Lung (tissue), 12 donors: ENCODE data around the gene TTC22. TPM values are rescaled to one million over a fixed set of nuclear protein-coding genes. Genes with fewer than 3 reads are reported as not detected.

ENCODE experiments used
- ATAC-seq: fragments of 200-7000 bp; cut with Tn5 transposase; one replicate; pipeline ENCODE4 v1.9.1; 2020; ENCODE audit warnings: moderate number of reproducible peaks; ENCODE audit not compliant: insufficient read depth, low FRiP score
- DNase-seq, 3 donors: peaks; one replicate each; pipeline ENCODE4 v3.0.0-alpha.2; 2013 to 2017
- H3K27ac ChIP-seq, 2 donors: one replicate each; pipeline ENCODE4 v1.5.1; 2013; ENCODE audit warnings: mild to moderate bottlenecking in 2 of 2, moderate library complexity in 2 of 2, control low read depth in 1 of 2, inconsistent platforms in 1 of 2, low read depth in 1 of 2, low read length in 1 of 2
- H3K27me3 ChIP-seq, 3 donors: one replicate each; pipeline ENCODE4 v1.5.1; 2013; ENCODE audit warnings: low read length in 2 of 3; ENCODE audit not compliant: control insufficient read depth in 3 of 3, insufficient read depth in 3 of 3
- H3K36me3 ChIP-seq, 4 donors: one replicate each; pipeline ENCODE4 v1.5.1; 2013; ENCODE audit warnings: low read length in 4 of 4, mild to moderate bottlenecking in 1 of 4, moderate library complexity in 1 of 4; ENCODE audit not compliant: control insufficient read depth in 4 of 4, insufficient read depth in 4 of 4
- H3K4me1 ChIP-seq, 5 donors: one replicate each; pipeline ENCODE4 v1.5.1; 2013; ENCODE audit warnings: low read length in 5 of 5, mild to moderate bottlenecking in 2 of 5, moderate library complexity in 1 of 5; ENCODE audit not compliant: control insufficient read depth in 5 of 5, insufficient read depth in 5 of 5
- H3K4me3 ChIP-seq: one replicate; pipeline ENCODE4 v1.5.1; 2013; ENCODE audit warnings: mild to moderate bottlenecking, control low read depth, moderate library complexity
- H3K9ac ChIP-seq, 2 donors: one replicate each; pipeline ENCODE4 v1.5.1; 2013; ENCODE audit warnings: low read length in 2 of 2, control low read depth in 1 of 2; ENCODE audit not compliant: insufficient read depth in 1 of 2
- H3K9me3 ChIP-seq, 4 donors: one replicate each; pipeline ENCODE4 v1.5.1; 2013; ENCODE audit warnings: low read length in 3 of 4, mild to moderate bottlenecking in 1 of 4, moderate library complexity in 1 of 4; ENCODE audit not compliant: control insufficient read depth in 4 of 4, insufficient read depth in 3 of 4
- WGBS, 2 donors: extraction: QIAGEN DNeasy Blood & Tissue Kit; methylation state at CpG; one replicate each; pipeline ENCODE4 v1.1.7; 2013; 5-methylcytosine and 5-hydroxymethylcytosine counted together
- polyA plus RNA-seq, 2 donors: library from polyadenylated mRNA; stranded (reverse); fragments of 200-250 nt; gene quantifications; one replicate each; pipeline ENCODE4 v1.2.1, GENCODE V29; 2013
- total RNA-seq, 2 donors: library from RNA; depleted of rRNA in 1 of 2; stranded (reverse); fragments of >200 nt in 1 of 2; gene quantifications; one replicate each; pipeline ENCODE4 v1.2.1, GENCODE V29; 2014 to 2021
- TF ChIP-seq, protein P1 (sequence below): IDR thresholded peaks from 2 replicates; pipeline ENCODE4 v1.5.1; 2012; ENCODE audit warnings: mild to moderate bottlenecking; ENCODE audit errors: control extremely low read depth, extremely low read depth
- donor health status: control.
- donor health status: control.
- donor health status: Bipolar disorder and iron deficiency.
- donor health status: healthy.
- donor health status: DM: yes; HTN: yes; CAD: no.

Gene TTC22
- total and polyA plus RNA-seq, 4 donors, result 2.9 to 6.6 (median 3.5) TPM

DNA sequence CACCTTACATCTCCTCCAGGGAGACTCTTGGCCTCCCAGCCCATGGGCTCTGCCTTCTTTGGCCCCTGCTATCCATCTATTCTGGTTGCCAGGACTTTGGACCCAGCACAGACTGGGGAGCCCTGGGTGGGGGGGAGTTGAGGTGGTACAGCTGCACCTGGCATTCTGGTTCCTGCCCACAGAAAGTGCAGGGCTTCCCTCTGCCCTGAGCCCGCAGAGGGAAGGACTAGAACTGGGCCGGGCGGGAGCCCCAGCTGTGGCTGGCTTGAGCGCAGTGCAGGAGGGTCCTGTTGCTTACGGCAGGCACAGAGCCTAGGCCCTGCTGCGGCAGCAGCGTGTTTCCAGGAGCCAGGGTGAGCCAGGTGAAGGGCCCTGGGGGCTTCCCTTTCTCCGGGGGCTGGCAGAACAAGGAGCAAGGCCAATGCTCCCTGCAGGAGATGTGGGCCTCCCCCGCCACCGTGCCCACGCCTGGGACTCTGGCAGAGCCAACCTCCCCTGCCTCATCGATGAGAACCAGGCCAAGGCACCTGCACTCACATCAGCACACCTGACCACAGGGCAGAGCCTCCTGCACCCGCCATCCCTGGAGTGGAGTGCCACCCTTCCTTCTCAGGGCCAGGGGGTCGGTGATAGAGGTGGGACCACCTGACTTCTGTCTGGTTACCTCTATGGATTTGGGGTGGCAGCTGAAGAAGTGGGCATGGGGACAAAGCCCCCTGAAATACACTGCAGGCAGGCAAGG, 52.9 kb downstream of the TTC22 start:
- DNase-seq (no peak), ATAC-seq (no peak)
- Histone ChIP-seq H3K4me1 (peaks cover 0 to 3% (median 0%) of the 10 kb centered on the region in 5 donors), H3K36me3 (peaks cover 0 to 10% (median 4%) of the 10 kb centered on the region in 4 donors), H3K9ac (no peak overlapping the region), H3K27ac (no peak overlapping the region), H3K4me3 (no peak overlapping the region), H3K9me3 (no peaks in the 10 kb centered on the region), H3K27me3 (no peaks in the 10 kb centered on the region)
- 90% methylated on average over 14 of the region's 14 CpGs for WGBS, 2 donors
- TF ChIP-seq, protein P1, sequence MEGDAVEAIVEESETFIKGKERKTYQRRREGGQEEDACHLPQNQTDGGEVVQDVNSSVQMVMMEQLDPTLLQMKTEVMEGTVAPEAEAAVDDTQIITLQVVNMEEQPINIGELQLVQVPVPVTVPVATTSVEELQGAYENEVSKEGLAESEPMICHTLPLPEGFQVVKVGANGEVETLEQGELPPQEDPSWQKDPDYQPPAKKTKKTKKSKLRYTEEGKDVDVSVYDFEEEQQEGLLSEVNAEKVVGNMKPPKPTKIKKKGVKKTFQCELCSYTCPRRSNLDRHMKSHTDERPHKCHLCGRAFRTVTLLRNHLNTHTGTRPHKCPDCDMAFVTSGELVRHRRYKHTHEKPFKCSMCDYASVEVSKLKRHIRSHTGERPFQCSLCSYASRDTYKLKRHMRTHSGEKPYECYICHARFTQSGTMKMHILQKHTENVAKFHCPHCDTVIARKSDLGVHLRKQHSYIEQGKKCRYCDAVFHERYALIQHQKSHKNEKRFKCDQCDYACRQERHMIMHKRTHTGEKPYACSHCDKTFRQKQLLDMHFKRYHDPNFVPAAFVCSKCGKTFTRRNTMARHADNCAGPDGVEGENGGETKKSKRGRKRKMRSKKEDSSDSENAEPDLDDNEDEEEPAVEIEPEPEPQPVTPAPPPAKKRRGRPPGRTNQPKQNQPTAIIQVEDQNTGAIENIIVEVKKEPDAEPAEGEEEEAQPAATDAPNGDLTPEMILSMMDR, result no peak

DNA sequence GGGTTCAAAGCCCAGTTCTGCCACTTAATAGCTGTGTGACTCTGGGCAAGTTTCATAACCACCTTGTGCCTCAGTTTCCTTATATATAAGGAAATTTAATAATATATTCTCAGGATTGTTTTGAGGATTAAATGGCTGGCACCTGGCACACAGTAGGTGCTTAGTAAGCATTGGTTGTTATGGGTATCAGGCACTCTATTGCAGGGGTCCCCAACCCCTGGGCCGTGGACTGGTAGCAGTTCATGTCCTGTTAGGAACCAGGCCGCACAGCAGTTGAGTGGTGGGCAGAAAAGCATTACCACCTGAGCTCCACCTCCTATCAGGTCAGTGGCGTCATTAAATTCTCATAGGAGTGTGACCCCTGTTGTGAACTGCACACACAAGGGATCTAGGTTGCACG, 55.3 kb downstream of the TTC22 start:
- DNase-seq, result no peak
- ATAC-seq, result no peak
- H3K4me1 ChIP-seq, result peaks cover 0 to 3% (median 0%) of the 10 kb centered on the region in 5 donors
- TF ChIP-seq, protein P1, result no peak
- H3K4me3 ChIP-seq, result no peak overlapping the region
- H3K9me3 ChIP-seq, result no peaks in the 10 kb centered on the region
- H3K27me3 ChIP-seq, result no peaks in the 10 kb centered on the region
- H3K27ac ChIP-seq, result no peak overlapping the region
- peaks cover 3 to 26% (median 15%) of the 10 kb centered on the region in 4 donors for H3K36me3 ChIP-seq
- 98 to 99% methylated on average over 4 of the region's 4 CpGs for WGBS, 2 donors
- no peak overlapping the region for H3K9ac ChIP-seq

DNA sequence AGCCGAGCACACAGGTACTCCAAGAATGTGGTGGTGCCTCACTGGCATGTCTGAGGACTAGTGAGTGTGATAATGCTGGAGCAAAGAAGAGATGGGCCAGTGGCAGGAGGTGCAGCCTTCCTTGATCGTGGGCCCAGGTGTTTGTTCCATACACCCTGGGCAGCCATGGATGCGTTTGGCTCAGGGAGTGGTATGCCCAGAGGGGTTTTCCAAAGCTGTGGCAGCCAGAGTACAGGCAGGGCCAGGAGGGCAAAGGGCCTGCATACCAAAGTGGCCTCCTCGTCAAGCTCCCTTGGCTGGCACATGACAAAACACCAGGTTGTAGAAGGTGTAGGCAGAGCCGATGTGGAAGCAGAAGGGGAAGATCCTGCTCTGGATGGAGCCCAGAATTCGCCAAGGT, 55.8 kb downstream of the TTC22 start:
- TF ChIP-seq, protein P1, result no peak
- Histone ChIP-seq H3K4me1 (peaks cover 0 to 3% (median 0%) of the 10 kb centered on the region in 5 donors), H3K9ac (no peak overlapping the region), H3K27me3 (no peaks in the 10 kb centered on the region), H3K27ac (no peak overlapping the region), H3K9me3 (no peaks in the 10 kb centered on the region), H3K4me3 (no peak overlapping the region), H3K36me3 (peaks cover 3 to 31% (median 17%) of the 10 kb centered on the region in 4 donors)
- 88 to 90% methylated on average over 6 of the region's 6 CpGs for WGBS, 2 donors
- DNase-seq (no peak), ATAC-seq (no peak)
